HG03095 (cell line): Measurements from ENCODE around the gene RNFT2.
"Not testable (repeated sequence)": the region's sequence is repeated elsewhere in the genome, so short reads cannot be mapped to it uniquely, and the experiment has no call there.

Experiments
- ATAC-seq: cut with Tn5 transposase; IDR thresholded peaks from one replicate; pipeline ENCODE4 v1.9.1; 2021; ENCODE audit warnings: moderate library complexity; ENCODE audit not compliant: unreplicated experiment

The RNFT2 gene

GRCh38 chr12:116744766-116745165, 6.7 kb downstream of the RNFT2 start:
- ATAC-seq: no peak

- no peak for ATAC-seq
Measured at GRCh38 chr12:116745554-116745953, 7.4 kb downstream of the RNFT2 start.

DNA sequence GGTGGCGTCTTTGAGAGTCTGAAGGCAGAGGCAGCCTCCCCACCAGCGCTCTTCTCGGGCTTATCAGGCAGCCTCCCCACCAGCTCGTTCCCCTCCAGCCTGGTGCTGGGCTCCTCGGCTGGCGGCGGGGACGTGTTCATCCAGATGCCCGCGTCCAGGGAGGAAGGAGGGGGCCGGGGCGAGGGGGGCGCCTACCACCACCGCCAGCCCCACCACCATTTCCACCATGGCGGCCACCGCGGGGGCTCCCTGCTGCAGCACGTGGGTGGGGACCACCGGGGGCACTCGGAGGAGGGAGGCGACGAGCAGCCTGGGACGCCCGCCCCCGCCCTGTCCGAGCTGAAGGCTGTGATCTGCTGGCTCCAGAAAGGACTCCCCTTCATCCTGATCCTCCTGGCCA, 11.8 kb downstream of the RNFT2 start:
- ATAC-seq: no peak

- no peak for ATAC-seq
Measured at GRCh38 chr12:116750298-116750697, 12.2 kb downstream of the RNFT2 start.

- not testable (repeated sequence) for ATAC-seq
Measured at GRCh38 chr12:116754097-116754496, 16.0 kb downstream of the RNFT2 start.

GRCh38 chr12:116754783-116755182, 16.7 kb downstream of the RNFT2 start:
- not testable (repeated sequence) for ATAC-seq

DNA sequence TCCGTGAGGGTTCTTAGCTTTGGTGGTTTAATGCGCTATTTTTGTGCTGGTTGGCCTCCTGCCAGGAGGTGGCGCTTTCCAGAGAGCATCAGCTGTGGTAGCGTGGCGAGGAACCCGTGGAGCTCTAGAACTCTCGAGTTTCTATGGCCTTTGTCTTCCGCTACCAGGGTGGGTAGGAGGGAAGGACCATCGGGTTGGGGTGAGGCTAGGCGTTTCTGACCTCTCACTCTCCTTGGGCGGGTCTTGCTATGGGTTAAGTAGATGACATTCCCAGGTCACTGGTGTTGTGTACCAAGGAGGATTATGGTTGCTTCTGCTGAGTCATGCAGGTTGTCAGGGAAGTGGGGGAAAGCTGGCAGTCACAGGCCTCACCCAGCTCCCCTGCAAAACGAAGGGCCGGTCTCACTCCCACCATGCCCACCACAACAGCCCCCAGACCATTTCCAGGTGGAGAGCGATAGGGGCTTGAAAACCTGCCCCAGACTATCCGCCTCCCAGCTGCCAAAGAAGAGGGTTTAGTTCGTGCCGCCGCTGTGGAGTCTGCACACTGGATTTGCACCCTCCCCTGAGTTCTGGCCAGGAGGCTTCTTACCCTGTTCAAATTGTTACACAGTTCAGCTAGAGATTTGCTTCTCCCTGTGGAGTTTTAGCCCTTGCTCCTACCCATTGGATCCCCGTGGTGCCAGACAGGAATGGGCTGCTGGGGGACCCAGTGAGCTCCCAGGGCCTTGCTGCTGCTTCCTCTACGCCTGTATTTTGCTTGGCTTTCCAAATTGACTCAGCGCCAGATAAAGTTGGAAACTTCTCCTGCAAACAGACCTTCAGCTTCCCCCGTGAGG, 21.9 kb downstream of the RNFT2 start:
- no peak for ATAC-seq

DNA sequence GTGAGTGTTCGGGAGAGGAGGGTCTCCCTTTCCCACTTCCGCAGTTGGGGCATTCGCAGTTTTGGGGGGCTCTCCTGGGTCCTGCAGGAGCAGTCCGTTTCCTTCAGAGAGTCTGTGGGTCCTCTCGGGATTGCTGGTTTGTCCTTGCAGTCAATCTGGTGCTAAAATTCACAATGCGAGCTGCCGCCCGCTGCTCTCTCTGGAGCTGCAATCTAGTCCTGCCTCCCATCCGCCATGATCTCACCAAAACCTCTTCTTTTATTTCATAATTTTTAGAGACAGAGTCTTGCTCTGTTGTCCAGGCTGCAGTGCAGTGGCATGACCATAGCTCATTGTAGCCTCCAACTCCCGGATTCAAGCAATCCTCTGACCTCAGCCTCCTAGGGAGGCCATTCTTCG, 22.5 kb downstream of the RNFT2 start:
- no peak for ATAC-seq

DNA sequence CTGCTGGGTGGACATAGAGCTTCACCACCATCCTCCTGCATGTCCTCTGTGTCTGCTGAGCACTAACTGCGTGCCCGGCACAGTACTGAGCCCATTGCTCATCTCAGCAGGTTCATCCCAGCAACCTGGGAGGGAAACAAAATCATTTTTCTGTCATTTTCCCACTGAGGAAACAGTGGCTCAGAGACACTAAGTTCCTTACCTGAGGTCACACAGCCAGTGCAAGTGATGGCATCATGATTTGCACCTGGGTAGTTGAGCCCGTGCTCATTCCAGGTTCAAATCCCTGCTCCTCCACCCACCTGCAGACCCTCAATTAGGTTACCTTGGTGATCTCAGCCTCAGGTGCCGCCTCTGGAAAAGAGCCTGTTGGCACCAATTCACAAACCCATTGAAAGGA, 23.4 kb downstream of the RNFT2 start:
- no peak for ATAC-seq

DNA sequence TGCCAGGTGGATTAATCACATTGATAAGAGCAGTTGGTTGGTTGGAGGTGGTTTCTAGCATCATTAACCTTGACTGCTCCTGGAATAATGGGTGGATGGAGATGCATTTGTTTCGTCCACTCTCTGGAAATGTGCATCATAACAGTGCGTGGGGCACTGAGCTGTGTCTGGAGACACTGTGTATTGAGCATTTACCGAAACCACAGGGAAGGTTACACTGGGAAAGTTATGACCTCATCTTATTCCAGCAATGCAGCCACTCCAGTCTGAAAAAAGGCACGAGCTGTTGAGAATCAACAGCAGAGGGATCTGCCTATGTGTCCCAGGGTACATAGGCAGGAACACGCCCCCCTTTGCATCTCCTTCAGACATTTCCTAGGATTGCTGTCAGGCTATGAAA, 27.2 kb downstream of the RNFT2 start:
- no peak for ATAC-seq

DNA sequence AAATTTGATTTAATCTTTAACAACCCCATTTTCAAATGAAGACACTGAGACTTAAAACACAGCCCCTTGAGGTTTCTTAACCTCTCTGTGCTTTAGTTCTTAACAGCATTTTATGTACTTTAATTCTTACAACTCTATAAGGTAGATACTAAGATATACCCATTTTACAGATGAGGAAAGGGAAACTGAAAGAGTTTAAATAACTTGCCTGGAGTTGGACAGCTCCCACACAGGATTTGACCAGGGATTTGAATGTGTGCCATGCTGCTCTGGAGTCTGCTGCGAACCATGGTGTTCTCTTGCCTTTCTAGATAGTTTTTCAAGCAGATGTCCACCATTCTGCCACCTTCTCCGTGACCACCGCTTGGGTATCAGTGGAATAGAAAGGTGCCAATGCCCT, 28.2 kb downstream of the RNFT2 start:
- no peak for ATAC-seq

- no peak for ATAC-seq
Measured at GRCh38 chr12:116766746-116767145, 28.6 kb downstream of the RNFT2 start.

DNA sequence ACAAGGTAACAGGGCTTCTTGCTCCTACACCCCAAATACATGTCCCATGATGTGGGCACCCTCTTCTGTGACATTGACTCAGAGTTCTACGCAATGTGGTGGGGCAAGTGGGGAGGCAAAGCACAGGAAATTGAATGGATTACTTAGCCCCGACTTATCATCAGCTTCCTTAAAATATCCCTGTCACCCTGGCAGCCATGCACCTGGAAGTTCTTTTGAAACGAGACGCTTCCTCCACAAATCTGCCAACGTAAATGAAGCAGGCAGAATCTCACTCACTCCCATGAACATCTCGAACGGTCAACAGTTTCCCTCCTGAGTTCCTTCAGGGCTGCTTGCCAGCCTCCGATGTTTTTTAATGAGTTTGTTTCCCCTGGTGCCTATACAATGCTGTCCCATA, 33.5 kb downstream of the RNFT2 start:
- no peak for ATAC-seq

DNA sequence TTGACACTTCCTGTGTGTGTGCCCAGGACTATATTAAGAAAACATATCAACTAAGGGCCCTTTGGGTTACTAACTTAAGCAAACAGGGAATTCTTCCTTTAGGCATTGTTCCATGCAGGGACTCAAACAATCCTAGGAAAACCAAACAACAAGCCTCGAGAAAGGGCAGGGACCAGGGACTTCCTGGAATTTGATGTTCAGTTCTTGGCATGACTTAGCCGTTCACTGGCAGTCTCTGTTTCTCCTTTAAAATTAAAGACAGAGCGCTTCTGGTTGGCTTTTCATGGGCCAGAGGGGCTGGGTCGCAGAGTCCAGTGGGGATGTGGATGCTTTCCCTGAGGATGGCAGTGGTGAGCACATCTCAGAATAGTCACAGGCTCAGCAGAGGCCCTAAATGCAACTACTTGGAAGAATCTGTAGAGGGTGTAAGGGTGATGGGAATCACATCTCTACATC, 35.2 kb downstream of the RNFT2 start:
- ATAC-seq: no peak

DNA sequence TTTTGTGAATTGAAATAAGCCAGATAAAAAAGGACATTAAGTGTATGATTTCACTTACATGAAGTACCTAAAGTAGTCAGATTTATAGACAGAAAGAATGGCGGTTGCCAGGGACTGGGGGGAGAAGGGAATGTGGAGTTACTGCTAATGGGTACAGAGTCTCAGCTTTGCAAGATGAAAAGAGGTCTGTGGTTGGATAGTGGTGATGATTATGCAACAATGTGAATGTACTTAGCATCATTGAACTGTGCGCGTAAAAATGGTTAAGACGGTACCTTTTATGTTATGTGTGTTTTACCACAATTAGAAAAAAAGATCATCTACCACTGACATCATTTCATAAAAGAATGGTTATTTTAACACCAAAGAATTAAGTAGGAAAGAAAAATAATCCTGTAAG, 35.9 kb downstream of the RNFT2 start:
- no peak for ATAC-seq

DNA sequence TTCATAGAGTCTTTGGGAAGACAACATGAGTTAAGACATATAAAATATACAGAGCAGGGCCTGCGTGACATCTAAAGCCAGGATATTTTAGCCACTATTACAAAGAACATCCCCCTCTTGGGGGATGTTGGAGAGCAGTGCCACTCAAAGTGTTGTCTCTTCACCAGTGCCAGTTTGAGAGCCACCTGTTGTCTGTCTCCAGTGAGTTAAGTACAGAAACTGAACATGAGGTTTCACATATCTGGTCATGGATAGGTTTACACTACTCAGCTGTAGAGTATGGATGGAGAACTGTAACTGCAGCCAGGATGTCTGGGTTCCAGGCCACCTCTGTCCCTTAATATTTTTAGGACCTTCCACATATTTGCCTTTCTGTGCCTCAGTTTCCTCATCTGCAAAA, 39.1 kb downstream of the RNFT2 start:
- no peak for ATAC-seq

- ATAC-seq: no peak
Measured at GRCh38 chr12:116779597-116779996, 41.5 kb downstream of the RNFT2 start.

- no peak for ATAC-seq
Measured at GRCh38 chr12:116780942-116781341, 42.8 kb downstream of the RNFT2 start.

GRCh38 chr12:116783525-116784237, 45.6 kb downstream of the RNFT2 start:
- ATAC-seq: no peak

- no peak for ATAC-seq
Measured at GRCh38 chr12:116784238-116784612, 46.1 kb downstream of the RNFT2 start.

DNA sequence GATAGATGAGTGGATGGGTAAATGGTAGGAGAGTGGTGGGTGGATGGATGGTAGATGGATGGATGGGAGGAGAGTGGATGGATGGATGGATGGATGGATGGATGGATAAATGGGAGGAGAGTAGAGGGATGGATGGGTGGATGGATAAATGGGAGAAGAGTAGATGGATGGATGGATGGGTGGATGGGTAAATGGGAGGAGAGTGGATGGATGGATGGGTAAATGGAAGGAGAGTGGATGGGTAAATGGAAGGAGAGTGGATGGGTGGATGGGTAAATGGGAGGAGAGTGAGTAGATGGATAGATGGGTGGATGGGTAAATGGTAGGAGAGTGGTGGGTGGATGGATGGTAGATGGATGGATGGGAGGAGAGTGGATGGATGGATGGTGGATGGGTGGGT, 51.4 kb downstream of the RNFT2 start:
- not testable (repeated sequence) for ATAC-seq

GRCh38 chr12:116790066-116790465, 52.0 kb downstream of the RNFT2 start:
- ATAC-seq: no peak
